T-helper 2 cell treated with Interferon-gamma antibody and Interleukin-4, amounts not matched to agents 5 μg/mL and 100 μg/mL, for 36 hours (primary cell): Measurements from ENCODE around the gene GCFC2.

Source experiments
- DNase-seq: peaks from one replicate; pipeline ENCODE4 v3.0.0; 2021; ENCODE audit warnings: low spot score
- H3K27ac Mint-ChIP-seq: one replicate; pipeline ENCODE4 v1.8.0; 2021; ENCODE audit warnings: mild to moderate bottlenecking, mixed read lengths
- H3K27me3 Mint-ChIP-seq: one replicate; pipeline ENCODE4 v1.8.0; 2021; ENCODE audit warnings: low read depth, mixed read lengths
- H3K36me3 Mint-ChIP-seq: one replicate; pipeline ENCODE4 v1.8.0; 2021; ENCODE audit warnings: low read depth, mixed read lengths
- H3K4me1 Mint-ChIP-seq: one replicate; pipeline ENCODE4 v1.8.0; 2021; ENCODE audit warnings: low read depth, mixed read lengths
- H3K4me3 Mint-ChIP-seq: one replicate; pipeline ENCODE4 v1.8.0; 2022; ENCODE audit warnings: mild to moderate bottlenecking, moderate library complexity, mixed read lengths
- H3K9me3 Mint-ChIP-seq: one replicate; pipeline ENCODE4 v1.8.0; 2021; ENCODE audit warnings: mixed read lengths

The GCFC2 gene

DNA sequence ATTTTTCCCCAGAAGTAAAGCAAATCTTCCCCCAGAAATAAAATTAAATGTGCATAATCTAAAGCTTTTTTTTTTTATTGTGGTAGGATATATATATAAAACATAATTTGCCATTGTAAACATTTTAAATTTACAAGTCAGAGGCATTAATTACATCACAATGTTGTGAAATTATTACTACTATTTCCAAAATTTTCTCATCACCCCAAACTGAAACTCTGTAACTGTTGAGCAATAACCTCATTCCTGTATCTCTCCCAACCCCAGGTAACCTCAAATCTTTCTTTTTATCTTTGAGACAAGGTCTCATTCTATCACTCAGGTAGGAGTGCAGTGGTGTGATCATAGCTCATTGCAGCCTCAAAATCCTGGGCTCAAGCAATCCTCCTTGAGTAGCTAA lies 52.9 kb downstream of the GCFC2 start:
- no peak for DNase-seq
- Mint-ChIP-seq H3K9me3 (peaks cover 12% of the 10 kb centered on the region), H3K4me1 (peaks cover 12% of the 10 kb centered on the region), H3K4me3 (no peak overlapping the region), H3K27ac (no peak overlapping the region), H3K27me3 (no peaks in the 10 kb centered on the region), H3K36me3 (peaks cover 85% of the 10 kb centered on the region)

DNA sequence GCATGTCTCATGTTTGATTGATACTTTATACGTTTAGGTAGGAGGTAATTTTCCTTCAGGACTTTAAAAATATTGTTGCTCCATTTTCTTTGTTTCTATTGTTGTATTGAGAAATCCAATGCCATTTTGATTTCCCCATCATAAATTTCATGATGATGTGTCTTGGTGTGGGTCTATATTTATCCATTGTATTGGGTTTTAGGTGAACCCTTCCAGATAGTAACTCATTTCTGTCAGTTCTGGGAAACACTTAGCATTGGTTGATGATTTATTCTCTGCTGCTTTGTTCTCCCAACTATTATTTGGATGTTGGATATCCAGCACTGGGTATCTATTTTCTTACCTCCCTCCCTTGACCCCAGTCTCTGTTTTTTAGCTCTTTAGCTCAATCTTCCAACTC lies 54.2 kb downstream of the GCFC2 start:
- peaks cover 12% of the 10 kb centered on the region for H3K4me1 Mint-ChIP-seq
- no peaks in the 10 kb centered on the region for H3K27me3 Mint-ChIP-seq
- H3K36me3 Mint-ChIP-seq, result peaks cover 84% of the 10 kb centered on the region
- peaks cover 12% of the 10 kb centered on the region for H3K9me3 Mint-ChIP-seq
- H3K4me3 Mint-ChIP-seq, result no peak overlapping the region
- no peak for DNase-seq
- H3K27ac Mint-ChIP-seq, result no peak overlapping the region

DNA sequence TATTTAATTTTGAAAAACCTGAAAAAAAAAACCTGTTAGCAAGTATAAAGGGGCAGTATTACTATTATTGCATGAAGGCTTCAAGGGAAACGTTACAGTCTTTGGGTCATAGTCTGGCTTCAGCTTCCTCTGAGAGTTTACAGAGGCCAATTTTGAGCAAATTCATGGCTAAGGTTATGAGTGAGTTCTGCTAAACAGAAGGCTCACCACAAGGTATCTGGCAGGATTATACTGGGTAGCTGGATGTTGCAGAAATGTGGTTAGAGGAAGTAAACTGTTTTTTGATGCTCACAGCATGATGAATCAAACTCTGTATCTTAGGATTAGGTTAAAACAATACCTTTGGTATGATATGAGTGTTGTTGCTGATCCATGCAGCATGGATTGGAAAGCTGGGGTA lies 54.9 kb downstream of the GCFC2 start:
- H3K27me3 Mint-ChIP-seq, result no peaks in the 10 kb centered on the region
- H3K27ac Mint-ChIP-seq, result no peak overlapping the region
- H3K9me3 Mint-ChIP-seq, result peaks cover 12% of the 10 kb centered on the region
- no peak overlapping the region for H3K4me3 Mint-ChIP-seq
- H3K36me3 Mint-ChIP-seq, result peaks cover 82% of the 10 kb centered on the region
- peaks cover 12% of the 10 kb centered on the region for H3K4me1 Mint-ChIP-seq
- DNase-seq, result no peak

DNA sequence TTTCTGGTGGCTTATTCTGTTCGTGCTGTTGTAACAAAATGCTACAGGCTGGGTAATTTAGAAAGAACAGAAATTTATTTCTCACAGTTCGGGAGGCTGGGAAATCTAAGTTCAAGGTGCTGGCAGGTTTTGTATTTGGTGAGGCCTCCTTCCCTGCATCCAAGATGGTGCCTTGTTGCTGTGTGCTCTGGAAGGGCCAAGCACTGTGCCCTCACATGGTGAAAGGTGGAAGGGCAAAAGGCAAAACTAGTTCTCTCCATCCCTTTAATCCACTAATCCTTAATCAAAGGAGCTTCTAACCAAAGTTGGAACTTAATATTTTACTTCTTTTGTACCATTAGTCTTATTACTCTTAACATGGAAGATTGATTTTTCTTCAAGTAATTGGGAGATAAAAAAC lies 56.7 kb downstream of the GCFC2 start:
- no peak overlapping the region for H3K4me3 Mint-ChIP-seq
- H3K27ac Mint-ChIP-seq, result no peak overlapping the region
- DNase-seq, result no peak
- peaks cover 80% of the 10 kb centered on the region for H3K36me3 Mint-ChIP-seq
- no peaks in the 10 kb centered on the region for H3K9me3 Mint-ChIP-seq
- no peaks in the 10 kb centered on the region for H3K27me3 Mint-ChIP-seq
- H3K4me1 Mint-ChIP-seq, result peaks cover 12% of the 10 kb centered on the region

DNA sequence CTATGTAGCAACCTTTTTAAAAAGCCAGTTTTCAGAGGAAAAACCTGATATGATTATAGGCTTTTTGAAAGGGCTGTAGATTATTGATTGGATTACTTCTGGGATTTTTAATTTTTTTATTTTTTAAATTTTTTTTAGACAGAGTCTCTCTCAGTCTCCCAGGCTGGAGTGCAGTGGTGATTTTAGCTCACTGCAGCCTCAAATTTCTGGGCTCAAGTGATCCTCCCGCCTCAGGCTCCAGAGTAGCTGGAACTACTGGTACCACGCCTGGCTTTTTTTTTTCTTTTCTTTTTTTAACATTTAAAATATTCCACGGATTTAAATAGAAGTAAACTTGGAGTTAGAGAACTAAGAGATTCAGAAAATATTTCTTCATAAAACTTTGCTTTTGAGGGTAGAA lies 62.9 kb downstream of the GCFC2 start:
- Mint-ChIP-seq H3K27me3 (no peaks in the 10 kb centered on the region), H3K36me3 (peaks cover 40% of the 10 kb centered on the region), H3K9me3 (no peaks in the 10 kb centered on the region), H3K27ac (peak overlapping the region; percentile 90), H3K4me3 (peak overlapping the region; percentile 90), H3K4me1 (peaks cover 19% of the 10 kb centered on the region)
- DNase-seq, result no peak

DNA sequence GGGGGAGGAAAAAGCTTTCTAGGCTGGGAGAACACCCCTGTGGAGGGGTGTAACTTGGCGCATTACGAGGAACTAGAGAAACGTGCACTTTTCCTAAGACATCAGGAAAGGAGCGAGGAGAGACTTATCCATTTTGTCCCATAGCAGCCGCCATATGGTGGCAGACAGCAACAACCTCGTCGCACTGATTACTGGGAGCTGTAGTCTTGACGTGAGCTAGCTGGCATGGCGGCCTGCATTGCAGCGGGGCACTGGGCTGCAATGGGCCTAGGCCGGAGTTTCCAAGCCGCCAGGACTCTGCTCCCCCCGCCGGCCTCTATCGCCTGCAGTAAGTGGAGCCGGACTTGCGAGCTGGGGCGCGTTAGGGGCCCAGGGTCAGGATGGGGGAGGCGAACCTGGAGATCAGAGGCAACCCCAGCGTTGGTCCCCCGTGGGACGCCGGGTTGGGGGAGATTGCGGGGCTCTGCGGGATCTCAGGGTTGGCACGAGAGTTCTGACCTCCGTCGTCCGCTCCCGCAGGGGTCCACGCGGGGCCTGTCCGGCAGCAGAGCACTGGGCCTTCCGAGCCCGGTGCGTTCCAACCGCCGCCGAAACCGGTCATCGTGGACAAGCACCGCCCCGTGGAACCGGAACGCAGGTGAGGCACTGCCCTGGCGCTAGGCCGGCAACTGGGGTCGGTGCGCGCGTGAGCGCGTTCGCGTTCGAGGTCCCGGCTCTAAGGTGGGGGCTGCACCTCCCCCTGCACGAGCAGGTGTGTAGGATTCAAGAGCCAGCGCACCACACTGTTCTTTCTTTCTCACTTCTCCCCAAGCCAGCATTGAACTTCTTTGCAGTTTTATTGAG lies 63.9 kb downstream of the GCFC2 start, which contains the start of gene MRPL19:
TSS of gene MRPL19 (plus strand) at position 201 of the 843 bp plus-strand sequence. CDS start at position 226, 25 bp downstream.
- H3K4me1 Mint-ChIP-seq, result peaks cover 19% of the 10 kb centered on the region
- peak; percentile 70 for DNase-seq
- peaks cover 33% of the 10 kb centered on the region for H3K36me3 Mint-ChIP-seq
- H3K9me3 Mint-ChIP-seq, result no peaks in the 10 kb centered on the region
- peak within 1 kb of the TSS; percentile 90 for H3K4me3 Mint-ChIP-seq
- H3K27me3 Mint-ChIP-seq, result no peaks in the 10 kb centered on the region
- peak within 1 kb of the TSS; percentile 90 for H3K27ac Mint-ChIP-seq

DNA sequence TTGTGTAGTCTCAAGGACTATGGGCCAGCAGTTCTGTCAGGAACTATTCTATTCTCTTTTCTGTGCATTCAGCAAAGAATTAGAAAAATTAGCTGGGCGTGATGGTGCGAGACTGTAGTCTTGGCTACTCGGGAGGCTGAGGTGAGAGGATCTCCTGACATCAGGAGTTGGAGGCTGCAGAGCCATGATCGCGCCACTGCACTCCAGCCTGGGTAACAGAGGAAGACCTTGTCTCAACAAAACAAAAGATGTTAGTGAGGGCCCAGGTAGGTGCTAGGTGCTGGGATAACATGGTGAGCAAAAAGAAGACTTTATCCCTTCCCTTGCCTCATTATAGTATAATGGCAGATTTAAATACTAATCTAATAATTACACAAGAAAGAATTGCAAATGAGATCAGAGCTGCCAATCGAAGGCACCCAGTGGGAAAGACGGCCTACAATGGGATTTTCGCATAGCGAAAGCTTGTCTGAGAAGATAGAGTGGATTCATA lies 64.6 kb downstream of the GCFC2 start:
- no peak for DNase-seq
- Mint-ChIP-seq H3K27me3 (no peaks in the 10 kb centered on the region), H3K36me3 (peaks cover 30% of the 10 kb centered on the region), H3K9me3 (no peaks in the 10 kb centered on the region), H3K4me1 (peaks cover 19% of the 10 kb centered on the region), H3K4me3 (peak overlapping the region; percentile 90), H3K27ac (peak overlapping the region; percentile 90)

DNA sequence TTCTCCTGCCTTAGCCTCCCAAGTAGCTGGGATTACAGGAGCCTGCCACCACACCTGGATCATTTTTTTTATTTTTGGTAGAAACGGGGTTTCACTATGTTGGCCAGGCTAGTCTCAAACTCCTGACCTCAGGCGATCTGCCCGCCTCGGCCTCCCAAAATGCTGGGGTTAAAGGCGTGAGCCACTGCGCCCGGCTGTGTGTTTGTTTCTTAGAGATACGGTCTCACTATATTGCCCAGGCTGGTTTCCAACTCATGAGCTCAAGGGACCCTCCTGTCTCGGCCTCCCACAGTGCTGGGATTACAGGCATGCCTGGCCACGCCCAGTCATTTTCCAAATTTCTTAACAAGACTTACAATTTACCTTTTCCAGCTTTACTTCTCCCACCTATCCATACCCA lies 65.1 kb downstream of the GCFC2 start:
- no peak for DNase-seq
- Mint-ChIP-seq H3K27ac (no peak overlapping the region), H3K27me3 (no peaks in the 10 kb centered on the region), H3K4me3 (no peak overlapping the region), H3K9me3 (no peaks in the 10 kb centered on the region), H3K36me3 (peaks cover 28% of the 10 kb centered on the region), H3K4me1 (peaks cover 19% of the 10 kb centered on the region)

DNA sequence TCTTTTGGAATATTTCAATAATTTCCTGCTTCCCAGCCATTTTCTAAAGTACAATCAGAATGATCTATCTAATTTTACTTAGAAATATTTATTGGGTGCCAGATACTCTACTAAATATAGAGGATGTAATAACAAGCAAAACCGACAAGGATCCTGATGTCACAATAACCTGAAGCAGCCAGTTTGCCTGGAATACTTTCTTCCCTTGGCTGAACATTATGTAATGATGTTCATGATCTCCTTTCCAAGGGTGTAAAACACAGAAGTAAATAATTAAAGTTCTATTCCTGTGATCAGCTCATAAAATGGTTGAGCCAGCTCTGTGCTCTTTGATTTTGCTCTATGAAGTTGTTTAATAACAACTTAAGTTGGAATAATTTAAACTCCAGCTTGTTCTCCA lies 66.7 kb downstream of the GCFC2 start:
- Mint-ChIP-seq H3K4me3 (no peak overlapping the region), H3K27me3 (peaks cover 7% of the 10 kb centered on the region), H3K4me1 (peaks cover 13% of the 10 kb centered on the region), H3K36me3 (peaks cover 14% of the 10 kb centered on the region), H3K27ac (no peak overlapping the region), H3K9me3 (no peaks in the 10 kb centered on the region)
- DNase-seq, result no peak

DNA sequence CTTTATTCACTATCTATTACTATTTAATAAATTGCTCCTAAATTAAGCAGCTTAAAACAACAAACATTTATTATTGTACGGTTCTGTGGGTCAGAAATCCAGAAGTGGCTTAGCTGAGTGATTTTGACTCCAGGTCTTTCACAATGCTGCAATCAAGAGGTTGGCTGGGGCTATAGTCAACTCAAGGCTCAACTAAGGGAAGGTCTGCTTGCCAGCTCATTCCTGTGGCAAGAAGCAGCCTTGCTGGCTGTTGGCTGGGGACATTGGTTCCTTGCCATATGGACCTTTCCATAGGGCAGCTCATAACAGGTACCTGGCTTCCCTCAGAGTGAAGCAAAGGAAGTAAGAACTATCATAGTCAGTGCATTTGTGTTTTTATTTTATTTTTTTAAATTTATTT lies 69.1 kb downstream of the GCFC2 start:
- DNase-seq, result no peak
- Mint-ChIP-seq H3K27me3 (peaks cover 19% of the 10 kb centered on the region), H3K27ac (no peak overlapping the region), H3K4me1 (peaks cover 5% of the 10 kb centered on the region), H3K4me3 (no peak overlapping the region), H3K9me3 (no peaks in the 10 kb centered on the region), H3K36me3 (no peaks in the 10 kb centered on the region)

DNA sequence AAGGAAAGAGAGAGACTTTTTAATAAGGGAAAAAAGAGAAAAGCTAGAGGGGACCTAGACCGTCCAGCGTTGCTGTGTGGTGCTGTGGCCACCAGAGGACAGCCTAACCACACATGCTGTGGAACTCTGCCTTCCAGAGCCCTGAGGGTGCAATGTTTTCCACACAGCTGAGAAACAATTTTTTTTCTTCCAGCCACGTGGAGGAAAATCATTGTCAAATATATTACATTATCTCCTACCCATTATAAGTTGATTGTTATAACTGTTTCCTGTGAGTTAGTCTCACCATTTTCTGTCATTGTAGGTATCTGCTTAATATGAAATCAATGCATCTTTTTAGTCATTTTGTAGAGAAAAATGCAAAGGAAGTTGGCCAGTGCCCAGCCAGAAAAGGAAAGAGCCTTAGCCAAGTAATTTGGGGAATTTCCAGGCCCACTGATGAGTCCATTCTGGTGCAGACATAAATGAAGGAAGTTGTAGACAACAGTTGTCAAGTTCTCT lies 70.0 kb downstream of the GCFC2 start:
- Mint-ChIP-seq H3K27me3 (peaks cover 19% of the 10 kb centered on the region), H3K9me3 (no peaks in the 10 kb centered on the region), H3K4me1 (no peaks in the 10 kb centered on the region), H3K36me3 (no peaks in the 10 kb centered on the region), H3K27ac (no peak overlapping the region), H3K4me3 (no peak overlapping the region)
- DNase-seq, result peak; percentile 38

DNA sequence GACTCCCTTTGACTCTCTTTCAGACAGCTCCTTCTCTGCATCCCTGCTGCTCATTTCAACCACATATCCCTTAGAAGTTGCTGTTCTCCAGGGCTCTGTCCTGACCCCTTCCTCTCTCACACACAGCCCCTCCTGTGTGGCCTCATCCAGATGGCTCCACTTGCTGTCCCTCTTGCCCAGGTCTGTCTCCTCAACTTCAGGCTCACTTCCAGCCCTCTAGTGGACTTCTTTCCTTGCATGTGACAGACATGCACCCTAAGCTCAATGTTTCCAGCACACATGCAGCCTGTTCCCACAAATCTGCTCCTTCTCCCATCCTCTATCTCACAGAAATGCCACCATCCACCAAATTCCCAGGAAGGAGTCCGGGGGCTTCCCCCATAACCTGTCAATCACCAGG lies 73.1 kb downstream of the GCFC2 start:
- no peaks in the 10 kb centered on the region for H3K4me1 Mint-ChIP-seq
- no peak overlapping the region for H3K27ac Mint-ChIP-seq
- H3K36me3 Mint-ChIP-seq, result no peaks in the 10 kb centered on the region
- peaks cover 20% of the 10 kb centered on the region for H3K27me3 Mint-ChIP-seq
- no peak for DNase-seq
- no peaks in the 10 kb centered on the region for H3K9me3 Mint-ChIP-seq
- H3K4me3 Mint-ChIP-seq, result no peak overlapping the region

DNA sequence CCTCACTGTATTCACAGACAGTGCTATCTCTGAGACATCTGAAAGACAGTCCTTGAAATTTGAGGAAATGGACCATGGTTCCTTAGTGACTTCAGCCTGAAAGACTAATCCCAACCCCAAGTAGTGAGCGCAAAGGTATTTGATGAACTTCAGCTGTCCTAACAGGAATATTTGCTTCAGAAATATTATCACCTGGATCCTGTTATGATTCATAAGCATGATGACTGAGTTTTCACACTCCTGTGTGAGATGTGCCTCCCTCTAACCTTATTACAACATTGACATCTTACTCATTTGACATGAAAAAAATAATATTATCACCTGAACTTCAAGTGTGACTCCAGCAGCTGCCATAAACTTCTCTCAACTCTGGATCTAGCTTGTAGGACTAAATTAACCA lies 75.8 kb downstream of the GCFC2 start:
- DNase-seq, result no peak
- Mint-ChIP-seq H3K36me3 (no peaks in the 10 kb centered on the region), H3K4me3 (no peak overlapping the region), H3K27me3 (peaks cover 29% of the 10 kb centered on the region), H3K4me1 (no peaks in the 10 kb centered on the region), H3K27ac (no peak overlapping the region), H3K9me3 (no peaks in the 10 kb centered on the region)

DNA sequence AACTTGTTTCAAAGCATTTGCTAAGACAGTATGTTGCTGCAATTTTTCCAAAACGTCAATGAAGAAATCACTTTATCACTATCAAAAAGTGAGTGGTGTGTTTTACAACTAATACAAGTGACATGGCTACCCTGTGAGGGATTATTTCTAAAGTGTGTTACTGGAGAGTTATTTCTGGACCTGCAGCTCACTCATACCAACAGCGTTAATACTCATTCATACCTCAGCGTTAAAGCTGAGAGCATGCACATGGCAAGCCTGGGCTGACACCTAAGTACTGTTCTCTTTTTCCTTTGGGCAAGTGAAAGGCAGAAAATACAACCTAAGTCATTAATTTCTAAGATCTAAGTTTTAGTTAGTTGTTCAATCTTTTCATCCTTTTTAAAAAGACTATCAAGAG lies 77.1 kb downstream of the GCFC2 start:
- no peaks in the 10 kb centered on the region for H3K4me1 Mint-ChIP-seq
- H3K27ac Mint-ChIP-seq, result no peak overlapping the region
- H3K27me3 Mint-ChIP-seq, result peaks cover 23% of the 10 kb centered on the region
- DNase-seq, result no peak
- H3K9me3 Mint-ChIP-seq, result no peaks in the 10 kb centered on the region
- no peak overlapping the region for H3K4me3 Mint-ChIP-seq
- no peaks in the 10 kb centered on the region for H3K36me3 Mint-ChIP-seq
